HEK293 (cell line): Measurements from ENCODE around the gene H2BK1.

Experiments used
- CTCF ChIP-seq: fragments of 450-650 bp; formaldehyde crosslinking; IDR thresholded peaks from 2 replicates; pipeline ENCODE4 v1.5.1; 2016; ENCODE audit warnings: missing biosample characterization, missing genetic modification characterization
- FEZF1 ChIP-seq: fragments of 450-650 bp; formaldehyde crosslinking; IDR thresholded peaks from 2 replicates; pipeline ENCODE4 v1.5.1; 2016; ENCODE audit warnings: missing biosample characterization, missing genetic modification characterization
- GFI1B ChIP-seq: fragments of 450-650 bp; formaldehyde crosslinking; IDR thresholded peaks from 2 replicates; pipeline ENCODE4 v1.5.1; 2016; ENCODE audit warnings: missing biosample characterization, missing genetic modification characterization
- HOXD13 ChIP-seq: sonication (generic); formaldehyde crosslinking; IDR thresholded peaks from 2 replicates; pipeline ENCODE4 v1.8.0; 2022; ENCODE audit warnings: missing genetic modification reagents, borderline replicate concordance
- KLF17 ChIP-seq: fragments of 450-650 bp; formaldehyde crosslinking; IDR thresholded peaks from 2 replicates; pipeline ENCODE4 v1.5.1; 2016; ENCODE audit warnings: missing biosample characterization, missing genetic modification characterization
- PATZ1 ChIP-seq: fragments of 450-650 bp; formaldehyde crosslinking; IDR thresholded peaks from 2 replicates; pipeline ENCODE4 v1.5.1; 2016; ENCODE audit warnings: missing biosample characterization, missing genetic modification characterization
- SP3 ChIP-seq: fragments of 450-650 bp; formaldehyde crosslinking; IDR thresholded peaks from 2 replicates; pipeline ENCODE4 v1.5.1; 2016; ENCODE audit warnings: missing biosample characterization, missing genetic modification characterization
- WT1 ChIP-seq: fragments of 450-650 bp; formaldehyde crosslinking; IDR thresholded peaks from 2 replicates; pipeline ENCODE4 v1.5.1; 2016; ENCODE audit warnings: missing biosample characterization, missing genetic modification characterization
- ZBTB44 ChIP-seq: fragments of 450-650 bp; IDR thresholded peaks from 2 replicates; pipeline ENCODE4 v1.5.1; 2018; ENCODE audit warnings: missing biosample characterization, mild to moderate bottlenecking, missing genetic modification characterization
- ZEB2 ChIP-seq: fragments of 450-650 bp; formaldehyde crosslinking; IDR thresholded peaks from 2 replicates; pipeline ENCODE4 v1.5.1; 2016; ENCODE audit warnings: missing biosample characterization, missing genetic modification characterization
- ZFP37 ChIP-seq: fragments of 450-650 bp; formaldehyde crosslinking; IDR thresholded peaks from 2 replicates; pipeline ENCODE4 v1.5.1; 2016; ENCODE audit warnings: missing biosample characterization, missing genetic modification characterization
- ZNF2 ChIP-seq: fragments of 450-650 bp; formaldehyde crosslinking; IDR thresholded peaks from 2 replicates; pipeline ENCODE4 v1.5.1; 2016; ENCODE audit warnings: missing biosample characterization, missing genetic modification characterization
- ZNF324 ChIP-seq: fragments of 450-650 bp; formaldehyde crosslinking; IDR thresholded peaks from 2 replicates; pipeline ENCODE4 v1.5.1; 2016; ENCODE audit warnings: missing biosample characterization, missing genetic modification characterization
- ZNF37A ChIP-seq: fragments of 450-650 bp; IDR thresholded peaks from 2 replicates; pipeline ENCODE4 v1.5.1; 2018; ENCODE audit warnings: missing biosample characterization, missing genetic modification characterization
- ZNF391 ChIP-seq: fragments of 450-650 bp; formaldehyde crosslinking; IDR thresholded peaks from 2 replicates; pipeline ENCODE4 v1.5.1; 2016; ENCODE audit warnings: low read depth, missing biosample characterization, missing genetic modification characterization, borderline replicate concordance
- ZNF513 ChIP-seq: fragments of 450-650 bp; IDR thresholded peaks from 2 replicates; pipeline ENCODE4 v1.5.1; 2018; ENCODE audit warnings: missing biosample characterization, missing genetic modification characterization
- ZNF571 ChIP-seq: fragments of 450-650 bp; formaldehyde crosslinking; IDR thresholded peaks from 2 replicates; pipeline ENCODE4 v1.5.0; 2017; ENCODE audit warnings: missing biosample characterization, missing genetic modification characterization
- ZNF610 ChIP-seq: fragments of 450-650 bp; formaldehyde crosslinking; IDR thresholded peaks from 2 replicates; pipeline ENCODE4 v1.5.1; 2016; ENCODE audit warnings: missing biosample characterization, missing genetic modification characterization, borderline replicate concordance
- ZNF692 ChIP-seq: fragments of 450-650 bp; formaldehyde crosslinking; IDR thresholded peaks from 2 replicates; pipeline ENCODE4 v1.5.1; 2016; ENCODE audit warnings: missing biosample characterization, missing genetic modification characterization
- TF ChIP-seq, protein P1 (sequence below): fragments of 450-650 bp; formaldehyde crosslinking; conservative IDR thresholded peaks from 2 replicates; pipeline ENCODE4 v1.5.1; 2016; ENCODE audit warnings: low read depth, missing biosample characterization, missing genetic modification characterization
- TF ChIP-seq, protein P2 (sequence below): fragments of 450-650 bp; formaldehyde crosslinking; IDR thresholded peaks from 2 replicates; pipeline ENCODE4 v1.5.1; 2017; ENCODE audit warnings: missing biosample characterization, mild to moderate bottlenecking, missing genetic modification characterization, moderate library complexity

H2BK1 gene

GRCh38 chr7:151226875-151227782 is 16.8 kb upstream of the H2BK1 start, which contains the start of gene ABCF2 (continued):
- peak; percentile 45; the same call in 1 of the 2 replicates for TF ChIP-seq ZBTB44 (tag by site-specific recombination)
- TF ChIP-seq ZFP37 (tag by site-specific recombination): no peak
- TF ChIP-seq ZNF610 (tag by site-specific recombination): peak; percentile 55
- peak; percentile 17 for TF ChIP-seq ZNF324 (tag by site-specific recombination)
- TF ChIP-seq, protein P1, sequence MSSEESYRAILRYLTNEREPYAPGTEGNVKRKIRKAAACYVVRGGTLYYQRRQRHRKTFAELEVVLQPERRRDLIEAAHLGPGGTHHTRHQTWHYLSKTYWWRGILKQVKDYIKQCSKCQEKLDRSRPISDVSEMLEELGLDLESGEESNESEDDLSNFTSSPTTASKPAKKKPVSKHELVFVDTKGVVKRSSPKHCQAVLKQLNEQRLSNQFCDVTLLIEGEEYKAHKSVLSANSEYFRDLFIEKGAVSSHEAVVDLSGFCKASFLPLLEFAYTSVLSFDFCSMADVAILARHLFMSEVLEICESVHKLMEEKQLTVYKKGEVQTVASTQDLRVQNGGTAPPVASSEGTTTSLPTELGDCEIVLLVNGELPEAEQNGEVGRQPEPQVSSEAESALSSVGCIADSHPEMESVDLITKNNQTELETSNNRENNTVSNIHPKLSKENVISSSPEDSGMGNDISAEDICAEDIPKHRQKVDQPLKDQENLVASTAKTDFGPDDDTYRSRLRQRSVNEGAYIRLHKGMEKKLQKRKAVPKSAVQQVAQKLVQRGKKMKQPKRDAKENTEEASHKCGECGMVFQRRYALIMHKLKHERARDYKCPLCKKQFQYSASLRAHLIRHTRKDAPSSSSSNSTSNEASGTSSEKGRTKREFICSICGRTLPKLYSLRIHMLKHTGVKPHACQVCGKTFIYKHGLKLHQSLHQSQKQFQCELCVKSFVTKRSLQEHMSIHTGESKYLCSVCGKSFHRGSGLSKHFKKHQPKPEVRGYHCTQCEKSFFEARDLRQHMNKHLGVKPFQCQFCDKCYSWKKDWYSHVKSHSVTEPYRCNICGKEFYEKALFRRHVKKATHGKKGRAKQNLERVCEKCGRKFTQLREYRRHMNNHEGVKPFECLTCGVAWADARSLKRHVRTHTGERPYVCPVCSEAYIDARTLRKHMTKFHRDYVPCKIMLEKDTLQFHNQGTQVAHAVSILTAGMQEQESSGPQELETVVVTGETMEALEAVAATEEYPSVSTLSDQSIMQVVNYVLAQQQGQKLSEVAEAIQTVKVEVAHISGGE (tag by site-specific recombination): peak; percentile 83
- TF ChIP-seq FEZF1 (tag by site-specific recombination): no peak
- peak; percentile 97 for TF ChIP-seq SP3 (tag by site-specific recombination)
- no peak for TF ChIP-seq ZNF513 (tag by site-specific recombination)
- TF ChIP-seq ZNF571 (tag by site-specific recombination): no peak
- TF ChIP-seq CTCF (tag by site-specific recombination): peak; percentile 66; the same call in 1 of the 2 replicates
- TF ChIP-seq PATZ1 (tag by site-specific recombination): peak; percentile 77
- TF ChIP-seq ZNF692 (tag by site-specific recombination): peak; percentile 58
- peak; percentile 48; the same call in 1 of the 2 replicates for TF ChIP-seq WT1 (tag by site-specific recombination)
- peak; percentile 59 for TF ChIP-seq KLF17 (tag by site-specific recombination)
- no peak for TF ChIP-seq ZNF37A (tag by site-specific recombination)
- TF ChIP-seq, protein P2, sequence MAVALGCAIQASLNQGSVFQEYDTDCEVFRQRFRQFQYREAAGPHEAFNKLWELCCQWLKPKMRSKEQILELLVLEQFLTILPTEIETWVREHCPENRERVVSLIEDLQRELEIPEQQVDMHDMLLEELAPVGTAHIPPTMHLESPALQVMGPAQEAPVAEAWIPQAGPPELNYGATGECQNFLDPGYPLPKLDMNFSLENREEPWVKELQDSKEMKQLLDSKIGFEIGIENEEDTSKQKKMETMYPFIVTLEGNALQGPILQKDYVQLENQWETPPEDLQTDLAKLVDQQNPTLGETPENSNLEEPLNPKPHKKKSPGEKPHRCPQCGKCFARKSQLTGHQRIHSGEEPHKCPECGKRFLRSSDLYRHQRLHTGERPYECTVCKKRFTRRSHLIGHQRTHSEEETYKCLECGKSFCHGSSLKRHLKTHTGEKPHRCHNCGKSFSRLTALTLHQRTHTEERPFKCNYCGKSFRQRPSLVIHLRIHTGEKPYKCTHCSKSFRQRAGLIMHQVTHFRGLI: no peak
- peak; percentile 71; the same call in 1 of the 2 replicates for TF ChIP-seq ZNF2 (tag by site-specific recombination)
- peak; percentile 48; the same call in 1 of the 2 replicates for TF ChIP-seq ZEB2
- 0 out of 2 replicates have a peak, but pooled peaks have one; percentile 4 for TF ChIP-seq GFI1B
- 0 out of 2 replicates have a peak, but pooled peaks have one; percentile 50 for TF ChIP-seq ZNF391 (tag by site-specific recombination)
- TF ChIP-seq HOXD13 (CRISPR knock-in tag): no peak
